Measurements from ENCODE around the gene CECR2.

DNA sequence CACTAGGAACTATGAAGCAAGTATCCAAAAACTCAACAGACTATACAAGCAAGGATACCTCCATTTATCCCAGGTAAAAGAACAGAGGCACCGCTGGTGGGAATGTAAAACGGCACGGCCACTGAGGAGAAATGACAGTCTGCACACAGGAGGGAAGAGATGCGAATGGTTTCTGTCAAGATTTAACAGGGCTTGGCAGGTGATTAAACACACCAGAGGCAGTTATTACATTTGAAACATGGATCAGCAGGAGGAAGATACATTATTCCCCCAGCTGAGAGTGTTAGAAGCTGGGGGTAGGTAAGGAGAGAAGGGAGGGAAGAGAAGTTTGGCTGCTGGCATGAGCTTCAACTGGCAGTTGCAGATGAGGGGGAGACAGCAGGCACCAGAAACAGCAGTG lies 229.1 kb downstream of the CECR2 start:
- TF ChIP-seq POLR2AphosphoS5 (IDR thresholded peaks at IDR 0.05) (no peak), POLR2A (IDR thresholded peaks at IDR 0.05) (no peak)
- TF ChIP-seq, protein P1, sequence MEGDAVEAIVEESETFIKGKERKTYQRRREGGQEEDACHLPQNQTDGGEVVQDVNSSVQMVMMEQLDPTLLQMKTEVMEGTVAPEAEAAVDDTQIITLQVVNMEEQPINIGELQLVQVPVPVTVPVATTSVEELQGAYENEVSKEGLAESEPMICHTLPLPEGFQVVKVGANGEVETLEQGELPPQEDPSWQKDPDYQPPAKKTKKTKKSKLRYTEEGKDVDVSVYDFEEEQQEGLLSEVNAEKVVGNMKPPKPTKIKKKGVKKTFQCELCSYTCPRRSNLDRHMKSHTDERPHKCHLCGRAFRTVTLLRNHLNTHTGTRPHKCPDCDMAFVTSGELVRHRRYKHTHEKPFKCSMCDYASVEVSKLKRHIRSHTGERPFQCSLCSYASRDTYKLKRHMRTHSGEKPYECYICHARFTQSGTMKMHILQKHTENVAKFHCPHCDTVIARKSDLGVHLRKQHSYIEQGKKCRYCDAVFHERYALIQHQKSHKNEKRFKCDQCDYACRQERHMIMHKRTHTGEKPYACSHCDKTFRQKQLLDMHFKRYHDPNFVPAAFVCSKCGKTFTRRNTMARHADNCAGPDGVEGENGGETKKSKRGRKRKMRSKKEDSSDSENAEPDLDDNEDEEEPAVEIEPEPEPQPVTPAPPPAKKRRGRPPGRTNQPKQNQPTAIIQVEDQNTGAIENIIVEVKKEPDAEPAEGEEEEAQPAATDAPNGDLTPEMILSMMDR (IDR thresholded peaks at IDR 0.05): no peak

All from breast epithelium (tissue), 3 donors.